ENCODE data around the gene USP48.

Gene USP48

DNA sequence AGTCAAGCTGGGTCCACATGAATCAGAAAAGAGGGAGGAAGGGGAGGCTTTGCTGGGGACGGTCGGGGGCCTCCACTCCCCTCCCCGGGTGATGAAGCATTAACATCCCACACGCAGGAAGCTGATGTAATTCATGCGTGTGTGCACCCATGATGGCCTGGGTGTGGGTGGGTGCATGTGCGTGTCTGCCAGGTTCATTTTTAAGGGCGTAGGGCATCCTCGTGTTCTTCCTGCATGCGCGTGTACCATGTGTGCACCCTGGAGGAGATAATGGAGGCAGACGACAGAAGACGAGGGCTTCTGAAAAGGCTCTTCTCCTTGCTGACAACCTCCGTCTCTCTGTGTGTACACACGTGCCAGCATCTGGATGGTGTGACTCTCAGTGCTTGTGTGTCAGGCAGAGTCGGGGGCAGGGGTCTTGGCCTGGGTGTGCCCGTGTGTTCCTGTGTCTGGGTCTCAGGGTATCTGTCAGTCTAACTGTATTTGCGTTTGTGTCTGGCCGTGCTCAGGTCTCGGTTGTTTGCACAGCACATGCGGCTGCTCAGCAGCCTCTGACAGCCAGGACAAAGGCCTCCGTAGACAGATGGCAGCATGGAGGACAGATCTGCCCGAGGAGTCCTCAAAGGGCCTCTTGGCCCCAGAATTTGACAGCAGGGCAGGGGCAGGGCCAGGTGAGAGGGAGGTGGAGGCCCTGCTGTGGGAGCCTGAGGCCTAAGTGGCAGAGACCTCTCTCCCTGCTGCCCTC is 116.2 kb downstream of the USP48 start:
- DNase-seq = no peak

DNA sequence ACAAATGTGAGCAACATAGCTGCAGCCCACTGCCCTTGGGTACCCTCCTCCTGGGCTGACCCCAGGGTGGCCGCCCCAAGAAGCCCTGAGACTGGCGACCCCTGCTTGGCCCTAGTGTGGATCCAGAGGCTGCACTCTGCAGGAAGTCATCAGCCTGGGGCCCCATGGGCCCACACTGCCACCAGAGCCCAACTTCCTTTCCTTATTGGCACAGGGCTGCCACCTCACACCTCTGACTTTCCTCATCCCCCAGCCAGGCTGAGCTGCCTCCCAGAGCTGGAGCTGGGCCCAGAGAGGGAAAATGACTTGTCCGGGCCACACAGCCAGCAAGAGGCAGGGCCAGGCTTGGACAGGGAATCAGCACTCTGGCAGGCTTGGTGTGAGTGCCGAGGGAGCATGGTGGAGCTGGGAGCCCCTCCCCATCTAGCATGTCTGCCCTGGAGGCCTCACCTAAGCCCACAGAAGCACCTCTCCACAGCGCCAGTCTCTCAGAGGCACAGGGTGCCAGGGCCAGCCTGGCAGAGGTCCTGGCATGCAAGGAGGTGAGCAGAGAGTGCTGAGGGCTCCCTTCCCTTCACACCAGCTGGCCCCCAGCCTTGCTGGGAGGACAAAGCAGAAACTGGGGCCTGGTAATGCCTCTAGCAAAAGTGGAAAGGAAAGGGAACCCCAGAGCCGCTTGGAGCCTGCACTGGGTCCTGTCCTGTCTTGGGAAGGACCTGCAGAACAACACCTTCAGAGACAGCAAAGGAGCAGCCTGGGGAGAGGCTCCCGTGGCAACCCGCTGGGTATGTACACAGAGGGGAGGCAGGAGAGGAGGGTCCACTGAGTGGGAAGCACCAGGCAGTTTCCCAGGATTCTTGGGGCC is 117.0 kb downstream of the USP48 start:
- no peak for DNase-seq

DNA sequence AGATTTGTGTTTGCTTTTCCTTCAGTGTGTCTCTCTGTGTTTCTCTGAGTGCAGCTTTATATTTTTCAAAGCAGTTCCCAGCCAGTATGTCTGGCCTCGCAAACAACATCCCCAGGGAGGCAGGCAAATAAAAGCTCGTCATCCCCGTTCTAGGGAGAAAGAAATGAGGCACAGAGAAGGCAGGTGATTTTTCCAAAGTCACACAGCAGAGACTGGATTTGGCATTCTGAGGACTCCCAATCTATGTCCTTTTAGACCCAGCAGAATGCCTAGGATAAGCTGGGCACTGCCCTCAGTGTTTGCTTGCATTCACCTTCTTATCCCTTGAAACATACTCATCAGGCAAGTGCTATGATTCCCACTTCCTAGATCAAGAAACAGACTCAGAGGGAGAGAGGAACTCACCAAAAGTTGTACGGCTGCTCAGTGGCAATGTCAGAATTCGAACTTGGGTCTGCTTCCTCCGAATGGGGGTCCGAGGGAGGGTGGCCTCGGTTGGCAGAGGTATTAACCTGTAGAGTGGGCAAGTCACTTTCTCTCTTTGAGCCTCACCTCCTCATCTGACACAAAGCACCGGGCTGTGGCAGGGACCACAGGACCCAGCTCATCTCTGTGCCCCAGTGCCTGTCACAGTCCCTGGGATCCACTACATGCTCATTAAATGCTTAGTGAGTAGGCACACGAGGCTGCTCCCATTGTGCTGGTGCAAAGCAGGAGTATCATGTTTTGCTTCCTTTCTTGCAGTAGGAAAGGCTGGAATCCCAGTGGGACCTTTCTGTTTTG is 118.0 kb downstream of the USP48 start:
- DNase-seq = no peak

DNA sequence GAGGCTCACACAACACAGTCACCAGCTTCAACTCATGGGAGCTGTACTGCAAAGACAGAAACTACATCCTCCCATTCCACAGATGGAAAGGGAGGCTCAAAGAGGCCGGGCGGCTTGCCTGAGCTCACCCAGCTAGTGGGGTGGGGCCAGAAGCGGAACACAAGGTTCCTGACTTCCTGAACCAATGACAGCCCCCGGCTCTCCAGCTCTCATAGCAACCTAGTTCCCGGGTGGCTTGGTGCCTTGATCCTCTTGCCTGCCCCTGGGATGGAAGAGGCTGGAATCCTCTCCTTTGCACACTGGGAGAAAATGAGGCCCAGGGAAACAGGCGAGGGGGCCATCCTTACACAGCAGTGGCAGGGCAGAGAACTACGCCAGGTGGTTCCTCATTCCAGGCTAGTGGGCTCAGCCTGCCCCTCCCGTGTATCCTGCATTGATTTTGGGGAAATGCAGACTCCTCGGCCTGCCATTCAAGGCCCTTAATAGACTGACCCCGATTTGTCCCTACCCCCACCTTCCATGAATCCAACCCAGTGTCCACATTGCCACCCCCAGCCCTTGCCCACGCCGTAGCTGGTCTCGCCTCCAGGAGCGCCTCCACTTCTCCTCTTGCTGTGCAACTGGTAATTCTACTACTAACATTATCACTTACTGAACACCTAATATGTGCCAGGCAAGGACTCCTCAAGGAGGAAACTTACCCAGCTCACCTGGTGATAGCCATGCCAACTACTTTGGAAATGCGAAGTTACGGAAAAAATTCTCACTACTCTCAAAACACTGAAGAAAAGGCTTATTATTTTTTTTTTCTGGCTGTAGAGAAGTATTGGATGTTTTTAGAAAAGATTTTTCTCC is 118.8 kb downstream of the USP48 start:
- DNase-seq = no peak

DNA sequence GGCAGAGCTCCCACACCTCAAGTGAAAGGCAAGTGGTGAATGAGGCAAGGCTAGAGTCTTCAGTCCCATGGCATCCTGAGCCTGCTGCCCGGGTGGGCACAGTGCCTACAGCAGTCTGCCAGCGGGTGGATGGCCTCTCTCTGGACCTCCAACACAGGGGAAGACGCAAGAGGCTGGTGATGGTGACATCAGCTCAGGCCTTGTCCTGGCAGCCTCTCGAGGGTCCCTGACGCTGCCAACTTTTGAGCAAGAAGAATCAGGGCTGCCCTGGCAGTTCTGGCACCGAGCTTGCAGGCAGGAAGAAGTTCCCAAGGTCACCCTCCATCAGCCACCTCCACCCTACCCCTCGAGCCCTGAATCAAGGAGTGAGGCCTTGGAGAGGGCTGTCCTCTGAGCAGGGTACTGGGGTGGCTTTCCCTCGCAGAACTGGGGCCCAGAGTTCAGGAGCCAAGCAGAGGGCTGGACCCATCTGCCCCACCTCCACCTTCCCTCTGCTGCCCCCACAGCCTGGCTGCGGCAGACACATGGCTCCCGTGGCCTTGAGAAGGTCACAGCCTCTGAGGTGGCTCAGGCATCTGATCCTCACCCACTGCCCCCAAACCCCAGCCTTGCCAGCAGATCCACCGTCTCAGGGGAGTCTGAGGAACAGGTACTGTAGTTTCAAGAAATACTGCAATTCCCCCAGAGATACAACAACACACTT is 119.5 kb downstream of the USP48 start:
- DNase-seq = no peak

DNA sequence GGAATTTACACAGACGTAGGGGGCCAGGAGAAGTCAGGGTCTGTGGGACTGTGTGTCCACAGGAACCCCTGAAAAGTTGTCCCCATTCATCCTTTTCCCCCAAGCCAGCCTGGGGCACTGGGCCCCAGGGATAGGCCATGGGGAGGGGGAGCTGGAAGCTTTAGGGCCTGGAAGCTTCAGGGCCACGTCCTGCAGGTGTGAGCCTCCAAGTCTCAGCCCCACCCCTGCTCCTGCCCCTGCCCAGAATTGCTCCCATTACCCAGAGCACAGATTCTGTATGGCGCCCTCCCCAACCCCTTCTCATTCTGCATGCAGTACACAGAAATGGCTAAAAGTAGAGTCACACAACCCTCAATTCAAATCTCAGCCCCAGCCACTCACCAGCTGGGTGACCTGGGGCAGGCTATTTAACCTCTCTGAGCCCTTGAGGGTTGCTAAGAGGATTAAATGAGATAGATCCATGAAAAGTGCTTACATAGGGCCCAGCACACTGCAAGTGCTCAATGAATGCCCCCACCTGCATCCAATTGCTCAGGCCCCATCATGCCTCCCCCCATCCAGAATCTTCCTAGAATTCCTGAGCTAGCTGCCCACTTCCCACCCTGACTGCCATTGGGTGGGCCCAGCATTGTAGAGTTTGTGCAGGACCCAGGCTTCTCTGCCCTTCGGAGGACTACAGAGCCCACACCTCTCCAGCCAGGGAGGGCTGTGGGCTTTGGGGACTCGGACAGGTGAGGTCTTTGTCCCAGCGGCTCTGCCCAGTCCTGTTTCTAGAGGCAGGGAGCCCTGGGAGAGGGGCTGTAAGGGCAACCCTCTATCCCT is 120.3 kb downstream of the USP48 start:
- DNase-seq = no peak

DNA sequence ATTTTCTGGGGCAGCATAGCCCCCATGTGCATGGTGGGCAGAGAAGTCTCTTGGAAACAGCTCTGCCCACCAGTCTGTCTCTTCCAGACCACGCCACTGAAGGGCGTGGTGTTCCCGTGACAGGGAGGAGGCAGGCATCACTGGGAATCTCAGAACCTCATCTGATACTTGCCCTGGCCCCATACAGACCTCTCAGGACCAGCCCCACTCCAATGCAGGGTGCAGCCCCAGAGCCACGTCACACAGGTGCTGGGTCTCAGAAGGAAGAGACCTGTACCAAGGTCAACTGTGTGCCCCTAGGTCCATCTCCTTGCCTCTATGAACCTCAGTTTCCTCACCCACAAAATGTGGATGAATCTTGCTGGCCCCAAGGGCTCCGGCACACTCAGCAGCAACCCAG is 121.1 kb downstream of the USP48 start:
- DNase-seq = no peak

DNA sequence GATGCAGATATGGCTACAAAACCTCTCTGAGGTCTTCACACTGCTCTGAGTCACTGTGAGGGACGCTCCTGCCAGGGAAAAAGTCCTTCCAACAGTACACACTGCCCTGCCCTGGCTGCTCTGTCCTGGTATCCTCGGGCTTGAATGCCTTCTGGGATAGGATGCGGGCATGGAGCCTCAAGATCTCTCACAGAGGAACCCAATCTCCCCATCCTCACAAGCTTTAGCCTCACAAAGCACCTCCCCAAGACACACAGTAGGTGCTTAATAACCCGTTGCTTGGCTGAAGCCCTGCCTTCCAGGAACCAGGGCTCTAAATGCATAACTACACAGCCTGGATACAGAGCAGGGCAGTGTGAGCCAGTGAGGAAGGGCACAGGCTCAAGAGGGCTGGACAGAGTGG is 123.0 kb downstream of the USP48 start:
- no peak for DNase-seq

DNA sequence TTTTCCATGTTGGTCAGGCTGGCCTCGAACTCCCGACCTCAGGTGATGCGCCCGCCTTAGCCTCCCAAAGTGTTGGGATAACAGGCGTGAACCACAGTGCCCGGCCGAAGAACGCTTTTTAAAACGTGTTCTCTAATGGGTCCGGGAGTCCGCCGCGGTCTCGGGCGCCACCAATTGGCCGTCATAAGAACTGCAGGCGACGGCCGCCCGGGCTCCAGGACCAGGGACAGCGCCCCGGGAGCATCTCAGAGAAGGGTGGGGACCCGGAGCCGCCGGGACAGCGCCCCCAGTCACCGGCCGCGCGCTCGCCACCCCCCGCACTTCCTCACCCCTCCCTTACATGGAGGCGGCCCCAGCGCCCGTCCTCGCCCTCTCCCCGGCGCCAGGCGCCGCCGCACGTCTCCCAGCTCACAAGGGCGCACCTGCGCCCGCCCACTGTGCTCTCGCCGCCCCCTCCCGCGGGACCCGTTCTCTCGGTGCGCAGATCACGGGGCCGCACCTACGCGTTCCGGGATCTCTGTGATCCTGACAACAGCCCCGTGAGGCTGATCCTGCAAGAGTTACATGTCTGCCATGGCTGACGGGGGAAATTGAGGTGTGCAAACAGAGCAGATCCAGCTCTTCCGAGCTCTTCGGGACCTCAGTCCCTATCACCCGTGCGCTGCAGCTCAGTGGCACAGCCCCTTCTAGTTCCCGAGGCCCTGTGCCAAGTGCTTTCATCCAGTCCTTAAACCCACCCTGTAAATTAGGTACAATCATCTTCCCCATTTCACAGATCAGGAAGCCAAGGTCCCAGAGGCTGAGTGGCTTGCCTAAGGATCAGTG is 123.6 kb downstream of the USP48 start:
- DNase-seq = peak; percentile 58 to 75 (median 64)

DNA sequence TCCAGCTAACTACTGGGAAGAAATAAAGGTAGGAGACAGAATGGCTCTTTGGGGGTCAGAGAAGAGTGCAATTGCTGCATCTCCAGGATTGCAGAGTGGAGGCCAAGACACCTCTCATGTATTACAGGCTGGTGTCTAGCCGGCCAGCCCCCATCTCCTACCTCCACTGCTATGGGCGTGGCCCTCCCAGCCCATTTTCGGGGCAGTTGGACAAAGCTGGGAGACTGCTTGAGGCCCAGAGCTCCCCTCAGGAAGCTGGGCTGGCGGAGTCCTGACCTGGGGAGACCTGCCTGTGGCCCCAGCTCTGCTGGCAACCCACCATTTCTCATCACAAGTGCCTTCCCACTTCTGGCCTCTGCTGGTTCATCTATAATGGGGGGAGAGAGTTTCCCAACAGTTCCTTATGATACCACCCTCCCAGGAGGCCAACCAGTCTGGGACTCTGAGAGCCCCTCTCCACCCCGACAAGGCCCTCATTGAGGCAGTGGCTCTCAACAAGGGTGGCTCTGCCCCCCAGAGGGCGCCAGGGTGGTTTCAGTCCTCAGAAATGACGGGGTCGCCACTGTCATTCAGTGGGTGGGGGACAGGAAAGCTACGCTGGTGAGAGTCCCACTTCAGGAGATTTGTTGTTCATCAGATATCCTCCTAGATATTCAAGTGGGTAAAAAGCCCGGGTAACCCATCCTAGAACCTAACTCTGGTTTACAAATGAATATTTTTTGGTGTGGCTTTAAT is 125.3 kb downstream of the USP48 start:
- DNase-seq = no peak

DNA sequence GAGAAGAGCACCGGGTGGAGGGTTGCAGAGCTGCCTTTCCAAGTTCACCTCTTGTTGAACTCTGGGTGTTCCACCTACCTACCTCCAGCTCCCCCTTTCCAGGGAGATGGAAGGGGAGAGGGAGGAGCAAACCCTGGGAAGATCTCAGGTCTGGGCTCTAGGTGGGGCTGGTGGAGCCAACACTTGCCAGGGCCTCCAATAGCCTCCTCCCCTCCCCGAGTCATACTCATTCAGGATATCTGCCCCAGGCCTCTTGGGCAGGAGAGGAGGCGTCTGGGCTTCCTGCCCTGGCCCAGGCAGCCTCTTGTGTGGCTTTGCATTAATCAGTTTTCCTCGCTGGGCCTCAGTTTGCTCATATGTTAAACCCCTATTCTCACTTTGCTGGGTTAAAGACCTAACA is 127.2 kb downstream of the USP48 start:
- DNase-seq = no peak

DNA sequence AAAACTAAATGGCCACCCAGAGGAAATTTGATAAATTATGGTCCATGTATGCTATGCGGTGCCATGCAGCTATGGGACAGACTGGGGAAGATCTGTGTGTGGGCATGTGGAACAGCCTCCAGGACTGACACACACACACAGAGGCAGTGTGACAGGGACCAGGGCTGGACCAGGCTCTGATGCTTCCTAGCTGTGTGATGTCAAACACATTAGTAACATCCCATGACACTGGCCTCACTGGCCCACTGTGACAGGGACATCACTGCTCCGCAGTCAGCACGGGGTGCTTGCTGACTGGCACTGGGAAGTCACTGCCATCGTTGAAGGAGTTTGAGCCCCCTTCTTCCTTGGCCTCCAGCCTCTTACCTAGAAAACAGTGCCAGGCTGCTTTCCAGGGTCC is 127.7 kb downstream of the USP48 start:
- DNase-seq = no peak

DNA sequence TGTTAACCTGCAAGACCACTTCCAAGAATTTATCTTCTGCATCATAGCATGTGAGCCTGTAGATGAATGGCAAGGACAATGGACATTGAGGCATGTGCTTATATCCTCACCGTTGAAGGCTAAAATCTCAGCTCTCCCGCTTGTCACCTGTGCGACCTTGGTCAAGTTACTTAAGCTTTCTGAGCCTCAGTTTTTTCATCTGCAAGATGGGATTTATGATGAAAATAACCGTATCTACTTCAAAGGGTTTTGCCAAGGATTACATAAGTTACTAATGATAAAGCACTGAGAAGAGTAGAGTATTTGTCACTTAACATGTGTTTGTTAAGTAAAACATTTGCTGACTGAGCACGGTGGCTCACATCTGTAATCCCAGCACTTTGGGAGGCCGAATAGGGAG is 128.7 kb downstream of the USP48 start:
- no peak for DNase-seq

DNA sequence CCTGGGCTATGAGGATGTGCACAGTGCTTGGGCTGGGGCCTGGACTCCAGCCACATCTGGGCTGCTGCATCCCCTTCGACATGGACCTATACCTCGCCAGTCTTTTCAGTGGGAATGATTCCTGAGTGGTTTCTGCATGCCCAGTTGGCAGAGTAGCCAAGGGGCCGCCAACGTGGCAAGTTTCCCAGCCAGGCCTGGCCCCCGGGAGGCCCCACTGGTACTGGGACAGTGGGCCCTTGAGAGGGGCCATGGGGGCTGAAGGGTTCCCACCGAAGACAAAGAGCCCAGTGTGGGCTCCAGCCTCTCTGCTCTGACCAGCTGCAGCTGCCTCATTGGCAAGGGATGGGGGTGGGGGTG is 129.2 kb downstream of the USP48 start:
- DNase-seq = no peak

DNA sequence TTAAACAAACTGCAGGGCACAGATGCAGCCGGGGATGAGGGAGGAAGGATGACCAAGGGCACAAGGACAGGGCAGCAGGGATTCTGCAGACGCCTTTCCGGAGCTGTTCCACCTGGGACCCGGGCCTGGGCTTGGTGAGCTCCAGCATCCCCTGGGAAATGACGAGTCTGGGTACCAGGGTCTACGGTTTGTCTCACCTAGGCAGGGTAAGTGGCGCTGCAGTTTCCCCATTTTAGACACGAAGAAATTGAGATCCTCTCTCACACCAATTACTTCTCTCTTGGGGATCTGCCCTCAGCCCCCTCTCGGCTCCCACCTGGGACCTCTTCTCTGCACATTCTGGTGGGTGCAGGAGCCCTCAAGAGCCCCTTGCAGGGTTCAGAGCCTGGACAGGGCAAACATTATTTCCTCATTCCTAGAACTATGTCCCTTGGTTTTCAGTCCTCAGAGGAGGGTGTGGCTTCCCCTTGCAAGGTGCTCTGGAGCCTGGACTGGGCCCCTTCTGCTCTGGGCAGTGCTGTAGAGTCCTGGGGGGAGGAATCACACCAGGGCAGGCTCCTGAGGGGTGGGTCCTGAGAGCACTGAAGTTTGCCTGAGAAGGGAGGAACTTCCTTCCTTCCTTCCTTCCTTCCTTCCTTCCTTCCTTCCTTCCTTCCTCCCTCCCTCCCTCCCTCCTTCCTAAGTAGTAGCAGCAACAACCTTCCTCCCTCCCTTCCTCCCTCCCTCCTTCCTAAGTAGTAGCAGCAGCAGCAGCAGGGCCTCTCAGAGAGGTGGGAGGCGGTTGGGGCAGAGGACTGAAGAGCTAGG is 129.8 kb downstream of the USP48 start:
- DNase-seq = no peak

DNA sequence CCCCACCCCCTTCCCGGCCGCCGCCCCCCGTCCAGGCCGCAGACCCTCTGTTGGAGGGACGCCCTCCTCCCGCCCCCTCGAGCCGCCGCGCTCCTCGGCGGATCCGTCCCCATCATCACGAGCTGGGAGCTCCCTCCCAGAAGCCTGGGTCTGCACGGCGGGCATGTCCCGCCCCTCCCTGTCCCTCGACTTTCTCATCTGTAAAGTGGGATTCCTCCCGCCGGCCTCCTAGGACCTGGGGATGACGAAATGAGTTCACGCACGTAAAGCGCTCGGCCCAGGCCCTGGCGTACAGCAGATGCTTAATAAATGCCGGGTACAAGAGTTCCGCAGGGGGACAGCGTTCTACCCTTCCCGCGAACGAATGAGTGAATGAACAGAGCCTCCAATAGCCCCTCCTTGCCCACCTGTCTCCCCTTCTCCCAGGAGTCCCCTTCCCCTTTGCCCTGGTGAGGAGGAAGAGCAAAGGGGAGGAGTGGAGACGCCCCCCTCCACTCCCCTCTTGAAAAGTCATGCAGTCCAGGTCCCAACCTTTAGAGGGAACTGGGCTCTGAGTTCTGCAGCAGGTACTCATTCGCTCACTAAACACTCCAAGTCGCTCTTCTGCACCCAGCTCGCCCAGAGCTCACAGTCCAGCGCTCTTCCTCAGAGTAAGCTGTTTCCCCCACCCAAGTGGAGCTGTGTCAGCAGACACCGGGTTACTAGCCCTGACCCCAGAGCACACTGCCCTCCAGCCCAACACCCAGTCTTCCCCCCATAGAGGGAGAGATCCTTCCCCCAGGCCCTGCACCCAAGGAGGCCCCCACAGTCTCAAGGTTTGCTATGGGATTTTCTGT is 130.6 kb downstream of the USP48 start:
- DNase-seq = no peak

DNA sequence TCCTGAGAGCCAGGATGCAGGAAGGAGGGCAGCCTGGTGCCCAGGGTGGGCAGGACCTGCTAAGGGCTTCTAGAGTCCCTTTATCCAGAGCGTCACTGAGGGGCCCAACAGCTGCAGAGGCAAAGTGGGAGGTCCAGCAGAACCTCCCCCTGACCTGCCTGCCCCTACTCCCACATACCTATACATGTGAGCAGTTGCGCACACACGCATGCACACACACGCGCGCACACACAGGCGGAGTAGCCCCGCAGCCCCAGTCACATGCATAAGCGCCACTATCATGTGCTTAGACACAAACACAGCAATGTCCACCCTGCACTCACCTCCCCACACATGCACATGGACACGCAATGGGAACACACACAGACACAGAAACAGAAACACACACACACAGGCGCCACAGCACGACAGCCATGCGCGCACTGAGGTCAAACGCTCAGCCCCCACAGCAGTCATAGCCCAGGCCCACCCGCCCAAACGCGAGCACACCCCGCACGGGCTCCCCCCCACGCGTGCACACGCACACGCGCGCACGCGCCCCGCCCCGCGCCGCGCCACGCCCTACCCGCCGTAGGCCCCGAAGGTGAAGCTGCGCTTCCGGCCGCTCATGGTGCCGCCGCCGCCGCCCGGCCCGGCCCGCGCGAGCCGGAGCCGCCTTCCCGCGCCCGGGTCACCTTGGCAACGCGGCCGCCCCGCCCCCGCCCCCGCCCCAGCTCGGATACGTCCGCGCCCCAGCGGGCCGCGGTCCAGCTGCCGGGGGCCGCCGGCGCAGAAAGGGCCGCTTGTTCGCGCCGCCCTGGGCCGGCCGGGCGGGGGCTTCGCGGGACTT is 131.5 kb downstream of the USP48 start:
- DNase-seq = peak in 2 of 4 experiments; percentile 14 to 54
